ENCODE data around the gene RNF141. TPM values are rescaled to one million over a fixed set of nuclear protein-coding genes. Genes with fewer than 3 reads are reported as not detected.

Gene RNF141
- polyA plus RNA-seq, 1 of the 3 experiments (the other 2 are of a cell fraction): 6.9 TPM

- Histone ChIP-seq H4K20me1 (ENCODE audit: insufficient read depth) (no peaks in the 10 kb centered on the region), H3K36me3 (replicated peaks in 1 of 2; ENCODE audit: control insufficient read depth in 1 of 2, insufficient read depth in 2 of 2, low read length in 1 of 2) (peaks cover 12 to 47% of the 10 kb centered on the region in 2 experiments), H3K4me1 (ENCODE audit: control insufficient read depth in 1 of 2, insufficient read depth in 2 of 2, low read depth in 1 of 2, low read length in 1 of 2) (peaks cover 0 to 9% of the 10 kb centered on the region in 2 experiments; a peak in 1 of 4 replicates), H3K4me2 (no peak overlapping the region), H3K9me2 (no peaks in the 10 kb centered on the region), H3K79me2 (ENCODE audit: insufficient read depth) (no peaks in the 10 kb centered on the region), H3K27ac (ENCODE audit: low read depth in 2 of 2, low read length in 1 of 2) (no peak overlapping the region), H3K9me3 (no peaks in the 10 kb centered on the region), H2AFZ (ENCODE audit: low read depth) (no peak overlapping the region), H3K4me3 (ENCODE audit: low read depth in 2 of 2, low read length in 1 of 2) (no peak overlapping the region), H3K27me3 (ENCODE audit: insufficient read depth) (no peaks in the 10 kb centered on the region), H3K9ac (no peak overlapping the region), H3F3A (replicated peaks; ENCODE audit: insufficient read depth) (no peaks in the 10 kb centered on the region)
- ChIA-PET POLR2A (no interaction called here), CTCF (interaction anchor here (0.7 to 2.3 kb wide), 3 partner anchors 13 to 139 kb away, joined by 3 to 7 read pairs (median 5); partner anchors contain the start of gene RNF141)
- 97% methylated on average over 3 of the region's 3 CpGs for WGBS (ENCODE audit: low lambda C conversion rate)
- DNase-seq: no peak
- no peak for TF ChIP-seq JUND (IDR thresholded peaks at IDR 0.05)
- no peak for TF ChIP-seq SMC3 (IDR thresholded peaks at IDR 0.05; ENCODE audit: low read depth, low read length)
- no peak for TF ChIP-seq EP300 (IDR thresholded peaks at IDR 0.05; ENCODE audit: borderline replicate concordance in 1 of 2, low read depth in 1 of 2, low read length in 1 of 2)
- no peak for TF ChIP-seq MEF2A (IDR thresholded peaks at IDR 0.05; ENCODE audit: borderline replicate concordance, low read depth)
- TF ChIP-seq REST (IDR thresholded peaks at IDR 0.05; ENCODE audit: low read depth, low read length): no peak
- TF ChIP-seq YY1 (IDR thresholded peaks at IDR 0.05; ENCODE audit: low read depth): no peak
- TF ChIP-seq ELF1 (IDR thresholded peaks at IDR 0.05): no peak
- TF ChIP-seq EZH2phosphoT487 (IDR thresholded peaks at IDR 0.05; ENCODE audit: borderline replicate concordance, low read depth): no peak
- TF ChIP-seq TEAD4 (IDR thresholded peaks at IDR 0.05; ENCODE audit: borderline replicate concordance, insufficient read depth): no peak
- no peak for TF ChIP-seq RXRA (IDR thresholded peaks at IDR 0.05; ENCODE audit: borderline replicate concordance, low read depth)
- no peak for TF ChIP-seq FOXM1 (IDR thresholded peaks at IDR 0.05; ENCODE audit: low read depth)
- no peak for TF ChIP-seq RCOR1 (IDR thresholded peaks at IDR 0.05; ENCODE audit: low read length)
- TF ChIP-seq FOXJ3 (CRISPR knock-in tag; IDR thresholded peaks at IDR 0.05): no peak
- TF ChIP-seq ZBTB33 (IDR thresholded peaks at IDR 0.05; ENCODE audit: borderline replicate concordance, low read depth): no peak
- no peak for TF ChIP-seq SIN3A (IDR thresholded peaks at IDR 0.05; ENCODE audit: borderline replicate concordance, low read depth, low read length)
- TF ChIP-seq CTCF (IDR thresholded peaks at IDR 0.05): no peak
- TF ChIP-seq PBX3 (IDR thresholded peaks at IDR 0.05): no peak
- TF ChIP-seq NFIC (IDR thresholded peaks at IDR 0.05; ENCODE audit: borderline replicate concordance): no peak
Measured at GRCh38 chr11:10515418-10515817, 25.6 kb downstream of the RNF141 start.

Data from SK-N-SH (cell line).